Stimulated activated naive CD8-positive, alpha-beta T cell treated with anti-CD3 and anti-CD28 coated beads, Interleukin-15, amount 100 ng/mL, for 72 hours (primary cell): Measurements from ENCODE around the gene SS18L1.

Source experiments
- ATAC-seq: fragments of 150-1000 bp; cut with Tn5 transposase; 2 replicates; pipeline ENCODE4 v1.10.0; 2021; ENCODE audit warnings: mild to moderate bottlenecking, moderate library complexity
- DNase-seq, 2 donors: peaks; one replicate each; pipeline ENCODE4 v3.0.0; 2021 to 2022
- H3K27ac Mint-ChIP-seq, 2 donors: one replicate each; pipeline ENCODE4 v1.8.0; 2022; ENCODE audit warnings: mild to moderate bottlenecking in 2 of 2, mixed read lengths in 2 of 2, moderate library complexity in 2 of 2
- H3K27me3 Mint-ChIP-seq: one replicate; pipeline ENCODE4 v1.8.0; 2022; ENCODE audit warnings: mixed read lengths
- H3K4me1 Mint-ChIP-seq: one replicate; pipeline ENCODE4 v1.8.0; 2022; ENCODE audit warnings: mild to moderate bottlenecking, mixed read lengths
- H3K4me3 Mint-ChIP-seq, 2 donors: one replicate each; pipeline ENCODE4 v1.8.0; 2022; ENCODE audit warnings: mild to moderate bottlenecking in 2 of 2, mixed read lengths in 2 of 2, moderate library complexity in 1 of 2
- H3K9me3 Mint-ChIP-seq, 2 donors: one replicate each; pipeline ENCODE4 v1.8.0; 2022; ENCODE audit warnings: mixed read lengths in 2 of 2

Gene SS18L1

DNA sequence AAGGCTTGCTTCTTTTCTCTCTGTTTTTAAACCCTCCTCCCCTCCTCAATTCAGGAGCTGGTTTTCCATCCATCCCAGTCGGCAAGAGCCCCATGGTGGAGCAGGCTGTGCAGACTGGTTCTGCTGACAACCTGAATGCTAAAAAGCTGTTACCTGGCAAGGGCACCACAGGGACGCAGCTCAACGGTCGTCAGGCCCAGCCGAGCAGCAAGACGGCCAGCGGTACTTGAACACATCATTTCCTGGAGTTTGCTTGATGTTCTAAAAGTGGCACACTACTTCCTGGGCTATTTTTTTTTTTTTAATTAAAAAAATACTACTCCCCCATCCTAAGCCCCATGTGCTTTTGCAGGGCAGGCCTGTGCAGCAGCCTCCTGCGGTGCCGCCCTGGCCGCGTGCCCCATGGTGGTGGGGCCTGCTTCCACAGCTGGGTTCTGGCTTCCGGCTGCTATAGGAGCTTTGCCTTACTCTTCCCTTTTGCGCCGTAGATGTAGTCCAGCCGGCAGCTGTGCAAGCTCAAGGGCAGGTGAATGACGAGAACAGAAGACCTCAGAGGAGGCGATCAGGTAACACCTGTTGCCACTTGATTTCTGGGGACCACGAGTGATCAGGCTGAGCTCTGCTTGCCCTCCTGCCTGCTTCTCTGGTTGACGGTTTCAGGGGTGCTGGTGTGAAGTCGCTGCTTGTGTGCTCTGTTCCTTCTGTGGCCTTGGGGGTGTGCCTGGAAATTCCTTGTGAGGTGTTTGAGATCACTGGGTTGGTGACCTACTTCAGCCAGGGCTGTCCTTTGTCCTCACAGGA is 13.6 kb upstream of the SS18L1 start:
- DNase-seq: no peak
- H3K4me1 Mint-ChIP-seq: peaks cover 57% of the 10 kb centered on the region
- H3K4me3 Mint-ChIP-seq: no peak overlapping the region
- H3K27ac Mint-ChIP-seq: peak overlapping the region in 1 of 2 donors; percentile 90
- H3K27me3 Mint-ChIP-seq: no peaks in the 10 kb centered on the region
- ATAC-seq: no peak
- no peaks in the 10 kb centered on the region for H3K9me3 Mint-ChIP-seq

DNA sequence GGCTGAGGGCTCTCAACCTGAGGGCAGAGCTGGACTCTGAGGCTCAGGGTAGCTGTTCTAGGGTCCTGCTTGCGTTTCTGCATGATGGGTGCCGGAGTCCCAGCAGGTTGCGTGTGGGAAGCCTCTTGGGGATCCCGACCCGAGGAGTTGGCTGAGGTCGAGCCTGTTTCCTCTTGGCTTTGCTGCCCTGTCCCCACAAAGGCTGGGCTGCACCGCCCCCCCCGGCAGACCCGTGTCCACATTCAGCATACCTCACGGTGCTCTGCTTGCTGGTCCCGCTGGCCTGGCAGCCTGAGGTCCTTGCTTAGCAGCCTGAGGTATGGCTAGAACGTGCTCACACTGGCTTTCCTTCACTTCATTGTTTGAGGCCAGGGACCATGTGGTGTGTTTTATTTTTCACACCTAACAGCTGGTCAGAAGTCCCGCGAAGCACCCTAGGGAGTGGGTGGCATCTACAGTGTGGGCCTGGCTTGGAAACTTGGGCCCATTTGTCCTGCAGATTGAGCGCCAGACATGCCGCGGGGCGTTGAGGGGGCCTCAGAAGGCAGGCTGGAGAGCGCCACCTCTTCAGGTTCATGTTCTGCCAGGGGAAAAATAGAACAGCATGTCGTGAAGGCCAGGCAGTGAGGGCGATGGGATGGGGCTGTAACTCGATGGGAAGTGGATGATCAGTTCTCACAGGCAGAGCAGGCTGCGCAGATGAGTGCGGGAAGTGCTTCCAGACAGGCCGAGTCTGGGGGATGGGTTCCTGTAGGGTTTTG is 11.8 kb upstream of the SS18L1 start:
- Mint-ChIP-seq H3K27me3 (no peaks in the 10 kb centered on the region), H3K4me1 (peaks cover 53% of the 10 kb centered on the region), H3K4me3 (no peak overlapping the region), H3K27ac (peak overlapping the region; percentile 1 to 48), H3K9me3 (no peaks in the 10 kb centered on the region)
- no peak for ATAC-seq
- DNase-seq: no peak

DNA sequence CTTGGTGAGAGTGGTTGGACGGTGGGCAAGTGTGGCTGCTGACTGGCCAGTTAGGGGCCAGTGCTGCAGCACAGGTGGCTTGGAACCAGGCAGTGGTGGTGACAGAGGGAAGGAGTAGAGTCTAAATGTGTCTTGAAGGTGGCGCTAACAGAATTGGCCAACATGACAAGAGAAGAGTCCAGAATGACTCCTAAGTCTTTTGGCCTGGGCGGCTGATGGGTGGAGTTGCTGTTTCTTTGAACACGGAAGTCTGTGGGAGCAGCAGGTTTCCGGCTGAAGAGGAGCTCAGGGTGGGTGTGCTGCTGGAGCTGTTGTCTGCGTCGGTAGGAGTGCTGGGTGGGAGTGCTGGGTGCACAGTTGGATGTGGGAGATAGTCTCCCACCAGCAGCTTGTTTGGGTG is 11.1 kb upstream of the SS18L1 start:
- no peak overlapping the region for H3K4me3 Mint-ChIP-seq
- no peaks in the 10 kb centered on the region for H3K27me3 Mint-ChIP-seq
- H3K27ac Mint-ChIP-seq: peak overlapping the region; percentile 1 to 48
- H3K9me3 Mint-ChIP-seq: no peaks in the 10 kb centered on the region
- no peak for DNase-seq
- no peak for ATAC-seq
- peaks cover 55% of the 10 kb centered on the region for H3K4me1 Mint-ChIP-seq

DNA sequence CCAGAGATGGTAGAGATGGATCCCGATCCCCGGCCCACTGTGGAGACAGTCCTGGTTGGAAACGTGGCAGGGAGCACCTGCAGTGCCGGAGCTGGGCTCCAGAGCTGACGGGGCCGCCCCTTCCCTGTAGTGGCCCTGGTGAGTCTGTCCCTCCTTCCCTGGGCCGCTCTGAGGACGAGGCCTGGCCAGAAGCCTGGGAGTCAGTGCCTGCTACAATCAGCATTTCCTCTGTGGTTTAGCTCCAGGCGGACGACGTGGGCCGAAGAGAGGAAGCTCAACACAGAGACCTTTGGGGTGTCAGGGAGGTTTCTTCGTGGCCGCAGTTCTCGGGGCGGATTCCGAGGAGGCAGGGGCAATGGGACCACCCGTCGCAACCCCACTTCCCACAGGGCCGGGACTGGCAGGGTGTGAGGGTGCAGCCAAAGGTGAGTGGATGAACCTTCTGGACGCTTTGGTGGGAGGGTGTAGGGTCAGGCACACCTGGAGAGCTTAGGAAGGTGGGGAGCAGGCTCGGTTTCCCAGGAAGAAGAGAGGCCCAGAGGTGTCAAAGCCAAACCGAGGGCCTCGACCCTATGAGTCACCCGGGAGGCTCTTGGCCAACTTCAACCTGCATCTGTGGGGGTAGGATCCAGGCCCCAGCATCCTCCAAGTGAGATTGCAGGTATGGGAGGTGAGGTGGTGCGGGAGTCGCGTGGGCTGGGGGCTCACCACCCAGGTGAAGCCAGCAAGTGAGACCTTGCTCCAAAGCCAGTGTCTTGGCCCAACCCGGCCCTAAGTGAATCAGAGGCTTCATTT is 10.3 kb upstream of the SS18L1 start:
- Mint-ChIP-seq H3K27ac (no peak overlapping the region), H3K4me3 (peak overlapping the region in 1 of 2 donors; percentile 12), H3K27me3 (no peaks in the 10 kb centered on the region), H3K9me3 (no peaks in the 10 kb centered on the region), H3K4me1 (peaks cover 60% of the 10 kb centered on the region)
- ATAC-seq: peak; percentile 10
- DNase-seq: no peak

DNA sequence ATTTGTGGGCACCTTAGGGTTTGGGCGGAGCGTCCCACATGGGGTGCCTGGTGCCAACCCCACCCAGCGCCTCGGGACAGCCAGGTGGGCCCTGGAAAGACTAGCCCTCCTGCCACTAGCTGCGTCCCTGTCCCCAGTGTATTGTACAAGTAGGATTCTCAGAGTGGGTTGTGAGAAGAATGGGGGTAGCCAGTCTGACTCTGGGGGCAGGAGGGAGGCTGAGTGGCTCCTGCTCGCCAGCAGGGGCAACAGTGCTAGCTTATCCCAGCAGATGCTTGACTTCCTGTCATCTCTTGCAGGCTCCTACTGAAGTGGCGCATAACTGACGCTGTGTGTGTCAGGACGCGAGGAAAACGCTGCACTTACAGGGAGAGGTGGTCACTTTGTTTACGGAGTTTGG is 9.7 kb upstream of the SS18L1 start:
- H3K4me1 Mint-ChIP-seq: peaks cover 60% of the 10 kb centered on the region
- H3K27ac Mint-ChIP-seq: peak overlapping the region in 1 of 2 donors; percentile 37
- peak; percentile 32 for ATAC-seq
- H3K9me3 Mint-ChIP-seq: no peaks in the 10 kb centered on the region
- DNase-seq: no peak
- H3K4me3 Mint-ChIP-seq: no peak overlapping the region
- H3K27me3 Mint-ChIP-seq: no peaks in the 10 kb centered on the region

DNA sequence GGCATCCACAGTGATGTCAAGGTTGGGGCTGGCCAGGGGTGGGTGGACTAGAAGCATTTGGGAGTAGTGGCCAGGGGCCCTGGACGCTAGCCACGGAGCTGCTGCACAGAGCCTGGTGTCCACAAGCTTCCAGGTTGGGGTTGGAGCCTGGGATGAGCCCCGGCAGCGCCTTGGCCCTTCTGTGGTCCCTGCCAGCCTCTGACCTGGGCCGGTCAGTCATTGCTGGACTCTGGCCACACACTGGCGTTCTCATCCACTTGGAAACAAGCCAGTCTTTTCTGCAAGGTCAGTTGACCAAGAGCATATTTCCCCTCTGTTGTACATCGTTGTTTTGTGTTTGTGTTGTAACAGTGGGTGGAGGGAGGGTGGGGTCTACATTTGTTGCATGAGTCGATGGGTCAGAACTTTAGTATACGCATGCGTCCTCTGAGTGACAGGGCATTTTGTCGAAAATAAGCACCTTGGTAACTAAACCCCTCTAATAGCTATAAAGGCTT is 8.8 kb upstream of the SS18L1 start:
- Mint-ChIP-seq H3K9me3 (no peaks in the 10 kb centered on the region), H3K4me3 (no peak overlapping the region), H3K27me3 (no peaks in the 10 kb centered on the region), H3K27ac (no peak overlapping the region), H3K4me1 (peaks cover 57% of the 10 kb centered on the region)
- ATAC-seq (no peak), DNase-seq (no peak)

DNA sequence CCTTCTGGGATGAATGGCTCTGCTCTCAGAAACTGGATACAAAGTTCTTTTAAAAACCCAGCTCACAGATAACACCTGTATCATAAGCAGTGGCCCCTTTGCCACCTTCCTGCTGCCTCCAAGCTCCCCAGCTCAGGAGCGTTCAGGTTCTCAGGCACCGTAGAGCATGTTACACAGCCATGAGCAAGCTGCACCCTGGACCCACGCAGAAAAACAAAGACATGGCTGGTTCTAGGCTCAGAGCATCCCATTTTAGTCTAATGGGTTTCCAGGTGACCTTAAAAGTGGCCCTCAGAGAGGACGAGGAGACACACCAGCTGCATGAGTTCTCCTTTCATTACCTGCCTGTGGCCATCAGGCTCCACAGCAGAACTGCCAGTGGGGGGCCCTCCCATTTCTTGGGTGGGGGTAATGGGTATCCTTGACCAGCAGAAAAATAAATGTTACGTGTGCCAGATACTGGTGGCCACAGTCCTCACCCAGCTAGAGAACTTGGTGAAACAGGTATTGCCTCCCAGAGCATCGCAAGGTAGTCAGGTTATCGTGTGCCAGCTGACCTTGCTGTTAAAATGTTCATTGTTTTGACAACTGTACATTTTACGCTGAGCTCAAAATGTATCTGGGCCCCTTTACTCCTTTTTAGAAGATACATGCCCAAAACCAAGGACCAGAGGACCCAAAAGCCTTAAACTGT is 7.8 kb upstream of the SS18L1 start:
- no peak for DNase-seq
- no peaks in the 10 kb centered on the region for H3K9me3 Mint-ChIP-seq
- no peak for ATAC-seq
- H3K4me3 Mint-ChIP-seq: no peak overlapping the region
- no peaks in the 10 kb centered on the region for H3K27me3 Mint-ChIP-seq
- H3K4me1 Mint-ChIP-seq: peaks cover 57% of the 10 kb centered on the region
- H3K27ac Mint-ChIP-seq: peak overlapping the region in 1 of 2 donors; percentile 55

DNA sequence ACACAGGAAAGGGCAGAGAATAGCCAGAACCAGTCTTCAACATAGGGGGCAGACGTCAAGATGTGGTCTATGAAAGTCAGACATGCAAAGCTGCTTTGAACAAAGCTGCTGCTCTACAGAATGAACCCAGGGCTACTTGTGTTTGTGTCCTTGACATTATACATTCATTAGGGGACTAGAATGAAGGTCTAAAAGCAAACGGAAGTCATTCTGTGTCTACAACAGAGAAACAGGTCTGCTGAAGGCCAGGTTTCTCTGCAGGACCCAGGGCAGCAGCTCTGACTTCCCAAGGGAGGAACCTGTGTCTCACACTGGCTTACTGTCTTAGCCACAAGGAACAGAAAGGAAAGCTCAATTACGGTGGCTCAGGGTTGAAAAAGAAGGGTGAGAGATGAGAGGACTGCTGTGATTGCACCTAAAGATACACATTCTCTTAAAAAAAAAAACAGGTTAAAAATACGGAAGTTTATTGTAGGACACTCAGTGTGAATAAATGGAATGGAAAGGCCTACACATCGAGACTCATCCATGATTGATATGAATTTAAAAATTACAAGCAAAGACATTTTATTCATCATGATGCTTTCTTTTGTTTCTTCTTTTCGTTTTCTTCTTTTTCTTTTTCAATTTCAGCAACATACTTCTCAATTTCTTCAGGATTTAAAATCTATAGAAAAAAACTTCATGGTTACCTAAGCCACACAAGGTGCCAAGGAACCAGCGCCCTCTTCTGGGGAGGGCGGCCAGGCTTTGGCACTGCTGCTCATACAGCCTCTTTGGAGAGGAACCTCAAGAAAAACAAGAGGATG is 7.1 kb upstream of the SS18L1 start:
- Mint-ChIP-seq H3K27me3 (no peaks in the 10 kb centered on the region), H3K27ac (no peak overlapping the region), H3K4me3 (no peak overlapping the region), H3K9me3 (no peaks in the 10 kb centered on the region), H3K4me1 (peaks cover 57% of the 10 kb centered on the region)
- ATAC-seq (peak; percentile 69), DNase-seq (peak; percentile 57 to 65)

DNA sequence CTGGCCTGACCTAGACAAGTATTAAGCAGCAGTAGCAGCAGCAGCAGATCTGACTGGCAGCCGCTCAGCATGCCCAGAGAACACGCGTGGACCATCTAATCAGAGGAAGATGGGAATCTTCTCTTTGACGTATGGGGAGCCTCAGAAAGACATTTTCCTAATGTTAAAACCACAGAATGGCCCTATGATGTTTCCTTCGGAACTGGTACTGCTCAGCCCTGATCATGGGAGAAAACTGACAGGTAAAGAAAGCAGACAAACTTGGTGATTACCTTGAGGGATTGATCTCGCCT is 6.5 kb upstream of the SS18L1 start:
- Mint-ChIP-seq H3K27ac (no peak overlapping the region), H3K9me3 (no peaks in the 10 kb centered on the region), H3K4me3 (no peak overlapping the region), H3K4me1 (peaks cover 58% of the 10 kb centered on the region), H3K27me3 (no peaks in the 10 kb centered on the region)
- DNase-seq: no peak
- ATAC-seq: no peak

DNA sequence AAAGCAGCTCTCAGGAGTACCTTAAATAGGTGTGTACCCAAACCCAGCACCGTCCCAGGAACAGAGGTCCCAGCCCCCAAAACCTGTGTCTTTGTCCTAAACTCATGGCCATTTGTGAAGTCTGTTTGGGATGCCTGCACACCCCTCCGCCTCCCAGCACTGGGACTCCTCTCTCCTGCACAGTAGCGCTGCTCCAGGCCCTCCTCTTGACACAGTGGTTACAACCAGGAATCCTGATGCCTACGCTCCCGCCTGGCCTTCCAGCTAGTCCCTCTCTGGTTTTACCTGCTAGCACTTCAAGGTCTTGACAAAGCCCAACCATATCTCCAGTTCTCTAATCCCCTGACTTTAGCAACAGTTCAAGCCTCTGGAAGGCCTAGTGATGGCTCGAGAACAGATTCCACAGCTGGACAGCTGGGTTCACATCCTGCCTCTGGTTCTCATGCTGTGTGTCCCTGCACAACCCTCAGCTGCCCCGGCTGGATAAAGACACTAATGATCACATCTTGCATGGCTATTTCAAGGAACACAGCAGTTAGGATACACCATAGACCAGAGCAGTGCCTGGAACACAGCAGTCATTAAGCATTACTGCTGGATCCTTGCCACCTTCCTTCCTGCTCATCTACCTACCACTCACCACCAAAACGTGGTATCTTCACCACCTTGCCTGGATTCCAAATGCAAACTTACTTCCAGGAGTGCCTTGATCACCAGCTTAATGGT is 5.9 kb upstream of the SS18L1 start:
- H3K27ac Mint-ChIP-seq: peak overlapping the region in 1 of 2 donors; percentile 8
- DNase-seq: no peak
- no peaks in the 10 kb centered on the region for H3K27me3 Mint-ChIP-seq
- no peak for ATAC-seq
- no peak overlapping the region for H3K4me3 Mint-ChIP-seq
- no peaks in the 10 kb centered on the region for H3K9me3 Mint-ChIP-seq
- H3K4me1 Mint-ChIP-seq: peaks cover 55% of the 10 kb centered on the region

DNA sequence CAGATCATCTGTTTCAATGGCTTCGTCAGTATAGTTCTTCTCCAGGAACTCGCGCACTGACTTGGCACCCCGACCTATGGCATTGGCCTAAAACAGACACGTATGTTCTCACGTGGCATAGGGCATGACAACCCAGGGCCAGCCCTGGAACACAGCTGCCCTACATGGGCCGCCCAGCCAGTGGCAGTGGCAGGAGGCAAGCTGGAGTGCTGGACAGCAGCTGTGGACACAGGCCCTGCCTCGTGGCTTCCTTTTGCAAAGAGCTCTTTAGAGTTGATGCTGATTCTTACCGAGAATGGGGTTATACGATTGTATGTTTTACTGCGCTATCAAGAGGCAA is 5.4 kb upstream of the SS18L1 start:
- no peak overlapping the region for H3K27ac Mint-ChIP-seq
- H3K9me3 Mint-ChIP-seq: no peaks in the 10 kb centered on the region
- ATAC-seq (no peak), DNase-seq (no peak)
- H3K4me3 Mint-ChIP-seq: no peak overlapping the region
- no peaks in the 10 kb centered on the region for H3K27me3 Mint-ChIP-seq
- peaks cover 50% of the 10 kb centered on the region for H3K4me1 Mint-ChIP-seq

DNA sequence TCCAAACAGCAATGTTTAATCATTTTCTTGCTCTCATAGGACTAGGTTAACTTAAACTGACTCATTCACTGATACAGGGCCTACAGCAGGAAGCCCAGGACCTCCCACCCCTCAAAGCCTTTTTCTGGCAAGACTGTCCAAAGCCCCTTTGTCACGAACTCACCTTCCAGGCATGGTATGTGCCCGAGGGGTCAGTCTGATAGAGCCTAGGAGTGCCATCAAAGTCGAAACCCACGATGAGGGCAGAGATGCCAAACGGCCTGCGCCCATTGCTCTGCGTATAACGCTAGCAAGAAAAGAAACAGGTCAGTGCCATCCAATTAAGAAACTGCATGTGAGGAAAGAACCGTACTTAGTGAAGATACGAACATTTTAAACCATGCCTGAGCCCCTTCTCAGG is 4.7 kb upstream of the SS18L1 start:
- Mint-ChIP-seq H3K27ac (peak overlapping the region; percentile 34 to 69), H3K27me3 (no peaks in the 10 kb centered on the region), H3K9me3 (no peaks in the 10 kb centered on the region), H3K4me1 (peaks cover 42% of the 10 kb centered on the region), H3K4me3 (no peak overlapping the region)
- DNase-seq (no peak), ATAC-seq (no peak)

DNA sequence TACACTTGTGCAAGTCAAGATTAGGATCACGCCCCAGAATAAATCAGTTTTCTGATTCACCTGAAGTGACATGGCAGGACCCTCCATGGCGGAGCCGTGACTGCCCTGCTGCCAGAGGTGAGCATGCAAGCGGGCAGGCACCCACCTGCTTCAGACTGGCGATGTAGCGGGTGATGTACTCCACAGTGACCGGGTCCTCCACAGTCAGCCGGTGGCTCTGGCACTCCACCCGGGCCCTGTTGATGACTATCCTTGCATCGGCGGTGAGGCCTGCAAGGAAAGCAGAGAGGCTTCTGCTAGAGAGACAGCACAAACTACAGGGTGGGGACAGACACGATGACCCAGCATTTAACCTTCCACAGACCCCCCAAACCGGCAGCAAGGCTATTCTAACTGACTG is 3.9 kb upstream of the SS18L1 start:
- H3K4me3 Mint-ChIP-seq: no peak overlapping the region
- ATAC-seq: no peak
- H3K27ac Mint-ChIP-seq: peak overlapping the region in 1 of 2 donors; percentile 34
- no peaks in the 10 kb centered on the region for H3K9me3 Mint-ChIP-seq
- no peaks in the 10 kb centered on the region for H3K27me3 Mint-ChIP-seq
- peaks cover 40% of the 10 kb centered on the region for H3K4me1 Mint-ChIP-seq
- DNase-seq: no peak

DNA sequence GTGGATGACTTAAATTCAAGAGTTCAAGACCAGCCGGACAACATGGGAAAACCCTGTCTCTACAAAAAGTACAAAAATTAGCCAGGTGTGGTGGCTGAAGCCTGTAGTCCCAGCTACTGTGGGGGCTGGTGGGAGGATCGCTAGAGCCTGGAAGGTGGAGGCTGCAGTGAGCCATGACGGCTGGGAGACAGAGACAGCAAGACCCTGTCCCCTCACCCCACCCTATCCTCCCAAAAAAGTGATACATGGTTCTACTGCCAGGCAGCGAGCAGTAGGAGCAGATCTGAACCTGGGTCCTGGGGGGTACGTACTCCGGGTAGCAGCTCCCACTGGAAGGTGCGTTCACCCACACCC is 2.5 kb upstream of the SS18L1 start:
- Mint-ChIP-seq H3K4me3 (peak overlapping the region; percentile 88 to 93), H3K27me3 (no peaks in the 10 kb centered on the region), H3K4me1 (peaks cover 54% of the 10 kb centered on the region), H3K27ac (peak overlapping the region in 1 of 2 donors; percentile 98), H3K9me3 (no peaks in the 10 kb centered on the region)
- DNase-seq: no peak
- ATAC-seq: no peak
